ENCODE results near the gene MGA.
A peak's percentile ranks its signal among the peaks of the same experiment; 100 is the strongest.

Gene MGA

DNA sequence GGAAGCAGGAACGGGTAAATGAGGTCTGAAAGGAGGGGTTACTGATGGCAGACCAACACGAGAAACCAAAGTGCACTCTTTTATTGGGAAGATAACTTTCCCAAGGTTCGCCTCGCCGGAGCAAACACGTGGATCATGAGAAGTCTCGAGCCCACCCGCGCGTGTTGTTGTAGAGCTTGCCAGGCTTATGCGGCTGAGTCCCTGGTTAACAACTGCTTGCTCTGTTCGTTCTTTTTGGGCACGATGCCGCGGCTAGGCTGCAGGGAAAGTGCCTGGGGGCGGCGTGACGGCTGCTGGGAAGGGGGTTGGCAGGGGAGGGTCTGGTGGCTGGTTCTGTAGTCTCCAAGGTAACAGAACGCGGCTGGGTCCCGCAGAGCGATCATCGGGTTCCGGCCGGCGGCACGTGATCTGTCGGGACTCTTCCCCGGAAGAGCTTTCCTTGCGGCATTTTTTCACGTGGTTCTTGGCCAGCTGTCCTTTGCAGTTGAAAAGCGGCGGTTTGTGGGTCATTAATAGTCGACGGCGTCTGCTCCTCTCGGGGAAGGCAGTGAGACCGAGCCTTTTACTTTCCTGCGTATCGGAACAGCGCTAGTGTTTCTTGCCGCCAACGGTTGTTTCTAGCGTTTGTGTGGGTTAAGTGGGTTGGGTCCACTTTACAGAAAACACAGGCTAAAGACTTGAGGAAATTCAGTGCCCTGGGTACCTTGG lies 1.5 kb downstream of the MGA start:
- Histone ChIP-seq H3K4me1 (ENCODE audit: control insufficient read depth in 1 of 2, insufficient read depth in 1 of 2, low read depth in 1 of 2, low read length in 1 of 2) (peaks cover 22 to 25% of the 10 kb centered on the region in 2 experiments), H3K27me3 (no peaks in the 10 kb centered on the region), H3K4me3 (ENCODE audit: low read depth in 1 of 2, low read length in 1 of 2) (peak overlapping the region; percentile 77 to 96), H3K27ac (peak overlapping the region; percentile 93), H3K9me3 (no peaks in the 10 kb centered on the region), H3K36me3 (no peaks in the 10 kb centered on the region)
- TF ChIP-seq CTCF (IDR thresholded peaks at IDR 0.05), result no peak

DNA sequence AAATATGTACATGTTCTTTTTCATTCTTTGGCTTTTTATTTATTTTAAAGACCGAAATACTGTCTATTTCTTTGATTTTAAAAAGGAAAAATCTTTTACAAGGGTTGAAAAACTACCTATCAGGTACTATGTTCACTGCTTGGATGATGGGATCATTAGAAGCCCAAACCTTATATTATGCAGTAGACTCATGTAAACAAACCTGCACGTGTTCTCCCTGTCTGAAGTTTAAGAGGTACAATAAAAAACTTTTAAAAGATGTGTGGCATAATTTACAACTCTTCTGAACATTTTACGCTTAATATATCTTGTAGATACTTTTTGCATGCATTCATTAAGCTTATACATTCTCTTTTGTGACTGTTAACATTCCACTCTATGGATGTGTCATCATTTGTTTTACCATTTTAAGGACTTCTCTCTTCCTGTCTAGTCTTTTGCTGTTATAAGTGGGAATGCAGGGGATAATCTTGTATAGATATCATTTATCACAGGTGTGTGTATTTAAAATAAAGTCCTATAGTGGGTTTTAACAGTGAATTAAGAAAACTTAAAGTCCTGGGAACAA lies 6.2 kb downstream of the MGA start:
- Histone ChIP-seq H3K36me3 (peaks cover 6% of the 10 kb centered on the region), H3K4me3 (ENCODE audit: low read depth in 1 of 2, low read length in 1 of 2) (no peak overlapping the region), H3K4me1 (ENCODE audit: control insufficient read depth in 1 of 2, insufficient read depth in 1 of 2, low read depth in 1 of 2, low read length in 1 of 2) (peaks cover 10 to 13% of the 10 kb centered on the region in 2 experiments), H3K9me3 (no peaks in the 10 kb centered on the region), H3K27me3 (no peaks in the 10 kb centered on the region), H3K27ac (no peak overlapping the region)
- TF ChIP-seq CTCF (IDR thresholded peaks at IDR 0.05), result no peak

DNA sequence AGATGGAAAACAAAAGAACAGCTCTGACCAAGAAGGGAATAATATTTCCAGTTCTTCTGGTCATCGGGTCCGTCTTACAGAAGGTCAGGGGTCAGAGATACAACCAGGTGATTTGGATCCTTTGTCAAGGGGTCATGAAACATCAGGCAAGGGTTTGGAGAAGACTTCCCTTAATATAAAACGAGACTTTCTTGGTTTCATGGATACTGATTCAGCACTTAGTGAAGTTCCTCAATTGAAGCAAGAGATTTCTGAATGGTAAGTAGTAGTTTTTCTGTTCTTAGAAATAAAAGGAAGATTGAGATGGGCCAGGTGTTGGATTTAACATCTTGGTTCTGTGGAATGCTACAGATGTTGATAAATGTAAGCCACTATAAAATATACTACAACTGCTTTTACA lies 9.5 kb downstream of the MGA start:
- Histone ChIP-seq H3K36me3 (peaks cover 6% of the 10 kb centered on the region), H3K4me1 (ENCODE audit: control insufficient read depth in 1 of 2, insufficient read depth in 1 of 2, low read depth in 1 of 2, low read length in 1 of 2) (peaks cover 0 to 8% of the 10 kb centered on the region in 2 experiments), H3K4me3 (ENCODE audit: low read depth in 1 of 2, low read length in 1 of 2) (no peak overlapping the region), H3K9me3 (no peaks in the 10 kb centered on the region), H3K27ac (no peak overlapping the region), H3K27me3 (no peaks in the 10 kb centered on the region)
- no peak for TF ChIP-seq CTCF (IDR thresholded peaks at IDR 0.05)

- Histone ChIP-seq H3K27ac (peak overlapping the region; percentile 1), H3K4me1 (ENCODE audit: control insufficient read depth in 1 of 2, insufficient read depth in 1 of 2, low read depth in 1 of 2, low read length in 1 of 2) (peaks cover 0 to 8% of the 10 kb centered on the region in 2 experiments), H3K9me3 (no peaks in the 10 kb centered on the region), H3K27me3 (no peaks in the 10 kb centered on the region), H3K36me3 (peaks cover 6% of the 10 kb centered on the region), H3K4me3 (ENCODE audit: low read depth in 1 of 2, low read length in 1 of 2) (no peak overlapping the region)
- TF ChIP-seq CTCF (IDR thresholded peaks at IDR 0.05), result no peak
Observed at GRCh38 chr15:41671656-41672648, 11.7 kb downstream of the MGA start.

- H3K27me3 ChIP-seq, result no peaks in the 10 kb centered on the region
- H3K4me3 ChIP-seq (ENCODE audit: low read depth in 1 of 2, low read length in 1 of 2), result no peak overlapping the region
- H3K36me3 ChIP-seq, result no peaks in the 10 kb centered on the region
- no peaks in the 10 kb centered on the region for H3K9me3 ChIP-seq
- no peak for TF ChIP-seq CTCF (IDR thresholded peaks at IDR 0.05)
- H3K27ac ChIP-seq, result no peak overlapping the region
- H3K4me1 ChIP-seq (ENCODE audit: control insufficient read depth in 1 of 2, insufficient read depth in 1 of 2, low read depth in 1 of 2, low read length in 1 of 2), result peaks cover 0 to 8% of the 10 kb centered on the region in 2 experiments
Observed at GRCh38 chr15:41675337-41675736, 15.1 kb downstream of the MGA start.

Data from neutrophil (primary cell).